ENCODE results near the gene AGTRAP. TPM values are rescaled to one million over a fixed set of nuclear protein-coding genes. Genes with fewer than 3 reads are reported as not detected.
A peak's percentile ranks its signal among the peaks of the same experiment; 100 is the strongest.

AGTRAP gene
- total and polyA plus RNA-seq, 9 of the 15 experiments (the other 6 are each of a cell fraction or from before 2014, with no cell fraction given) = 26.8 to 105 (median 57.5) TPM

GRCh38 chr1:11714831-11715575, 20.9 kb upstream of the AGTRAP start:
- FAIRE-seq (no peak), ATAC-seq (no peak), DNase-seq (ENCODE audit: extremely low read depth in 1 of 4, low spot score in 3 of 4) (no peak)
- Histone ChIP-seq H3K79me2 (ENCODE audit: control insufficient read depth, insufficient read depth, low read length) (no peaks in the 10 kb centered on the region), H3K4me1 (replicated peaks in 1 of 2; ENCODE audit: control insufficient read depth in 2 of 2, insufficient read depth in 2 of 2, low read length in 2 of 2) (peaks cover 4 to 20% of the 10 kb centered on the region in 2 experiments; a peak in 4 of 5 replicates), H3K27ac (ENCODE audit: extremely low read depth, low read depth, low read length) (no peak overlapping the region), H3K27me3 (ENCODE audit: control insufficient read depth in 2 of 2, insufficient read depth in 2 of 2, low read length in 2 of 2) (peaks cover 35 to 50% of the 10 kb centered on the region in 2 experiments; a peak in 4 of 5 replicates), H3K4me2 (ENCODE audit: insufficient read depth, low read length) (no peak overlapping the region), H3K9me1 (ENCODE audit: control insufficient read depth, insufficient read depth, low read length) (no peaks in the 10 kb centered on the region), H4K20me1 (replicated peaks; ENCODE audit: control insufficient read depth, insufficient read depth, low read length) (no peaks in the 10 kb centered on the region), H3K4me3 (no peak overlapping the region), H2AFZ (ENCODE audit: low read depth, low read length) (no peak overlapping the region), H3K36me3 (ENCODE audit: control insufficient read depth, insufficient read depth, low read length) (no peaks in the 10 kb centered on the region), H3K9ac (ENCODE audit: insufficient read depth in 1 of 2, low read depth in 2 of 2, low read length in 2 of 2) (peak overlapping the region in 1 of 2 experiments; percentile 24; a peak in 1 of 4 replicates), H3K9me3 (replicated peaks; ENCODE audit: control insufficient read depth, insufficient read depth, low read depth, low read length) (no peaks in the 10 kb centered on the region)
- in situ Hi-C loops (cut with MboI) (loop anchor here (5.0 kb wide), 2 partner anchors 58 to 668 kb away; partner anchors contain the start of gene MASP2), intact Hi-C loops (cut with micrococcal nuclease) (no loop called here)
- TF ChIP-seq PKNOX1 (IDR thresholded peaks at IDR 0.05) (peak; percentile 40; the same call in 1 of the 2 replicates), MEIS2 (IDR thresholded peaks at IDR 0.05; ENCODE audit: partially characterized antibody) (peak; percentile 68), MAX (CRISPR knock-in tag; IDR thresholded peaks at IDR 0.05) (0 out of 2 replicates have a peak, but pooled peaks have one; percentile 19), ZNF316 (IDR thresholded peaks at IDR 0.05) (no peak), KDM1A (IDR thresholded peaks at IDR 0.05) (peak; percentile 38 to 50; a peak in 1 of 4 replicates), MCM7 (IDR thresholded peaks at IDR 0.05) (no peak)
- TF ChIP-seq, protein P1, sequence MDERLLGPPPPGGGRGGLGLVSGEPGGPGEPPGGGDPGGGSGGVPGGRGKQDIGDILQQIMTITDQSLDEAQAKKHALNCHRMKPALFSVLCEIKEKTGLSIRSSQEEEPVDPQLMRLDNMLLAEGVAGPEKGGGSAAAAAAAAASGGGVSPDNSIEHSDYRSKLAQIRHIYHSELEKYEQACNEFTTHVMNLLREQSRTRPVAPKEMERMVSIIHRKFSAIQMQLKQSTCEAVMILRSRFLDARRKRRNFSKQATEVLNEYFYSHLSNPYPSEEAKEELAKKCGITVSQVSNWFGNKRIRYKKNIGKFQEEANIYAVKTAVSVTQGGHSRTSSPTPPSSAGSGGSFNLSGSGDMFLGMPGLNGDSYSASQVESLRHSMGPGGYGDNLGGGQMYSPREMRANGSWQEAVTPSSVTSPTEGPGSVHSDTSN (CRISPR knock-in tag; IDR thresholded peaks at IDR 0.05; ENCODE audit: low read depth) = no peak
- TF ChIP-seq, protein P1 (tag; conservative IDR thresholded peaks at IDR 0.05; ENCODE audit: low read depth) = peak; percentile 56
- 6% methylated on average over 24 of the region's 24 CpGs for WGBS (ENCODE audit: insufficient coverage, low coverage, missing lambda C conversion rate)
- ChIA-PET POLR2A (interaction anchor here (0.7 to 1.2 kb wide), 5 partner anchors 10 to 192 kb away, joined by 3 to 5 read pairs (median 3); partner anchors contain the start of gene AGTRAP), CTCF (ENCODE audit: low intra/inter-chr PET ratio) (no interaction called here)
- BruUV-seq (replicated peaks) = no TSS peak
